ENCODE data around the gene CHCT1. TPM values are rescaled to one million over a fixed set of nuclear protein-coding genes. Genes with fewer than 3 reads are reported as not detected.

Gene CHCT1
- total and polyA plus RNA-seq, 3 donors from 2014 or later, result 64.0 to 281 (median 102) TPM

- Histone ChIP-seq H3K9me3 (no peaks in the 10 kb centered on the region), H3K27me3 (no peaks in the 10 kb centered on the region), H3K36me3 (ENCODE audit: low read depth, missing control alignments) (no peaks in the 10 kb centered on the region), H3K4me1 (no peaks in the 10 kb centered on the region), H3K4me3 (no peak overlapping the region), H3K27ac (no peak overlapping the region)
- no peak for DNase-seq
- intact Hi-C loops (cut with DNase I; ENCODE audit: low total_unique reads), result no loop called here
- TF ChIP-seq POLR2A (IDR thresholded peaks at IDR 0.05), result no peak
- 61 to 87% methylated on average over 6 of the region's 6 CpGs for WGBS, 2 donors
These were observed 21.4 kb downstream of the CHCT1 start for GRCh38 chr17:60443713-60444112.

- Histone ChIP-seq H3K27me3 (no peaks in the 10 kb centered on the region), H3K4me1 (no peaks in the 10 kb centered on the region), H3K9me3 (no peaks in the 10 kb centered on the region), H3K36me3 (ENCODE audit: low read depth, missing control alignments) (no peaks in the 10 kb centered on the region), H3K4me3 (no peak overlapping the region), H3K27ac (no peak overlapping the region)
- DNase-seq, result no peak
- TF ChIP-seq CTCF (IDR thresholded peaks at IDR 0.05) (no peak), POLR2A (IDR thresholded peaks at IDR 0.05) (no peak)
- intact Hi-C loops (cut with DNase I; ENCODE audit: low total_unique reads), result no loop called here
These were observed 22.9 kb downstream of the CHCT1 start for GRCh38 chr17:60445144-60445543.

- WGBS, 2 donors, result 92 to 94% methylated on average over 8 of the region's 8 CpGs
- intact Hi-C loops (cut with DNase I; ENCODE audit: low total_unique reads), result no loop called here
- TF ChIP-seq POLR2A (IDR thresholded peaks at IDR 0.05) (no peak), CTCF (IDR thresholded peaks at IDR 0.05) (no peak)
- H3K27me3 ChIP-seq, result no peaks in the 10 kb centered on the region
- H3K27ac ChIP-seq, result no peak overlapping the region
- no peaks in the 10 kb centered on the region for H3K9me3 ChIP-seq
- no peak for DNase-seq
- no peaks in the 10 kb centered on the region for H3K36me3 ChIP-seq (ENCODE audit: low read depth, missing control alignments)
- no peak overlapping the region for H3K4me3 ChIP-seq
- no peaks in the 10 kb centered on the region for H3K4me1 ChIP-seq
These were observed 25.1 kb downstream of the CHCT1 start for GRCh38 chr17:60447375-60447774.

GRCh38 chr17:60451071-60451470 is 28.8 kb downstream of the CHCT1 start:
- DNase-seq, result no peak
- no peaks in the 10 kb centered on the region for H3K27me3 ChIP-seq
- TF ChIP-seq CTCF (IDR thresholded peaks at IDR 0.05) (no peak), POLR2A (IDR thresholded peaks at IDR 0.05) (no peak)
- intact Hi-C loops (cut with DNase I; ENCODE audit: low total_unique reads), result no loop called here
- WGBS, 2 donors, result 95 to 96% methylated on average over 1 of the region's 1 CpG
- H3K4me1 ChIP-seq, result no peaks in the 10 kb centered on the region
- H3K36me3 ChIP-seq (ENCODE audit: low read depth, missing control alignments), result no peaks in the 10 kb centered on the region
- no peaks in the 10 kb centered on the region for H3K9me3 ChIP-seq
- no peak overlapping the region for H3K4me3 ChIP-seq
- H3K27ac ChIP-seq, result no peak overlapping the region

GRCh38 chr17:60451965-60452364 is 29.7 kb downstream of the CHCT1 start:
- DNase-seq, result no peak
- Histone ChIP-seq H3K27ac (no peak overlapping the region), H3K9me3 (no peaks in the 10 kb centered on the region), H3K4me3 (no peak overlapping the region), H3K27me3 (no peaks in the 10 kb centered on the region), H3K36me3 (ENCODE audit: low read depth, missing control alignments) (no peaks in the 10 kb centered on the region), H3K4me1 (no peaks in the 10 kb centered on the region)
- intact Hi-C loops (cut with DNase I; ENCODE audit: low total_unique reads), result no loop called here
- no peak for TF ChIP-seq CTCF (IDR thresholded peaks at IDR 0.05)
- TF ChIP-seq POLR2A (IDR thresholded peaks at IDR 0.05), result no peak
